Measurements from ENCODE around the gene NUFIP1. TPM values are rescaled to one million over a fixed set of nuclear protein-coding genes. Genes with fewer than 3 reads are reported as not detected.

The NUFIP1 gene
- total RNA-seq, result 2.7 and 3.3 TPM in 2 replicates

DNA sequence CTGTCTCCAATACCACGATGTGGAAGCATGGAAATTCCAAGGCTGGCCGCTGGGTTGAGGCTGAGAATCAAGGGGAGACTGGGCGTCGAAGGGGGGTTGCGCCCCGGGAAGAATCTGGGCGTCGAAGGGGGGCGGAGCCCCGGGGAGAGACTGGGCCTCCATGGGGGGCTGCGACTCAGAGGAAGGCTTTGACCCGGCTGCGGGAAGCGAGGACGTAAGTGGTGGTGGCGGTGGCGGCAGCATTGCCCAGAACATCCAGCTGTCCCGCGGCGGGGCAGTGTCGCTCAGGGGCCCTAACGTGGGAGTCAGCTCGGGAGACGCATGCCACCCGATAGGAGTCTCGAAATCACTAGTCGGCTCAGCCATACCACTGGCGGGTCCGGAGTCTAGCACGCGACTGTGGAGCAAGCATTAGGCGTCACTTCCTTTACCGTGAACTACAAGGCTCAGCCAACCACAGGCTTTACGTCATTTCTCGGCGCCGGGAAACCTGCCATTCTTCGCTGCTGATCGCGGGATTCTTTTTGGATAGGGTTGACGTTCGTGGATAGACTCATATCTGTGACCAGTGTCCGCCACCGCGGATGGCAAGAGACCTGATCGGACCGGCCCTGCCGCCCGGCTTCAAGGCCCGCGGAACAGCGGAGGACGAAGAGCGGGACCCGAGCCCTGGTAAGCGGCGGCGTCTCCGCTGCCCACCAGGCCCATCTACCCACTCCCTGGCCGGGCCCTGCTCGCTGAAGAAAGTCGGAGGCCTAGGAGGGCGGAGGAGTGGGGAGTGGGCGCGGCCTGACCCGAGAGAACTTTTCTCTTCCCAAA, at the start of gene NUFIP1, which contains the start of gene GPALPP1:
NUFIP1 (minus strand) TSS at position 401 of the 819 bp plus-strand sequence; CDS start at position 366, 35 bp downstream.
GPALPP1 (plus strand) TSS at position 468 of the 819 bp plus-strand sequence; CDS start at position 585, 117 bp downstream.

Small RNAs within 50 kb of the gene (small RNA-seq; reads per million reads assigned to genes)
- gene RN7SL49P (ENCODE audit: low replicate concordance), result not detected

Other genes starting within 250 kb of the NUFIP1 start
- 21.4 and 27.5 TPM in 2 replicates for gene GPALPP1, start 67 bp upstream of the NUFIP1 start, total RNA-seq
- gene GTF2F2, start 131.0 kb upstream of the NUFIP1 start, total RNA-seq, result 18.8 and 21.9 TPM in 2 replicates
- 0.29 TPM in 1 of 2 replicates, not detected in the other for gene KCTD4, start 211.6 kb upstream of the NUFIP1 start, total RNA-seq

All from placental pericyte (primary cell).